Right lobe of liver (tissue), 4 donors: Measurements from ENCODE around the gene MCC.

ENCODE experiments used
- POLR2A ChIP-seq: fragments of 450-650 bp; IDR thresholded peaks from one replicate; pipeline ENCODE4 v1.6.1; 2017; ENCODE audit warnings: antibody characterized with exemption, mild to moderate bottlenecking
- TF ChIP-seq, protein P1 (sequence below), 4 donors: fragments of 200-600 bp in 3 of 4; fragments of 450-650 bp in 1 of 4; IDR thresholded peaks; one replicate each; pipeline versions ENCODE4 v1.5.1 to v1.8.0; 2016 to 2022; ENCODE audit warnings: antibody characterized with exemption in 4 of 4, mild to moderate bottlenecking in 2 of 4
- donor health status: DM: no; HTN: no; CAD: no.
- donor health status: DM: no; HTN: no; CAD: no.
- donor health status: DM: no; HTN: yes; CAD: no.

DNA sequence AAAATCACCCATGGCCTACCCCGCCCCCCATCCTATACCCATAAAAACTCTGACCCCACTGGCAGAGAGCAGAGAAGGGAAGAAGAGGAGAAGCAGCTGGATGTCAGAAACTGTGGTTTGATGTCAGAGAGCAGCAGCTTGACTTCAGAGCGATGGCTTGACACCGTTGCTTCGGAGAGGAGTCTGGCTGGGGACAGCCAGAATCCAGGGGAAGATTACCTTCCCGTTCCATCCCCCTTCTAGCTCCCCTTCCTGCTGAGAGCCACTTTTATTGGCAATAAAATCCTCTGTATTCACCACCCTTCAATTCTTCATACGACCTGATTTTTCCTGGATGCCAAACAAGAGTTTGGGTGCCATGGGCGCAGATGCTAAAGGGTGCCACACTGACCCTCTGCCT, 373.7 kb downstream of the MCC start:
- TF ChIP-seq, protein P1, sequence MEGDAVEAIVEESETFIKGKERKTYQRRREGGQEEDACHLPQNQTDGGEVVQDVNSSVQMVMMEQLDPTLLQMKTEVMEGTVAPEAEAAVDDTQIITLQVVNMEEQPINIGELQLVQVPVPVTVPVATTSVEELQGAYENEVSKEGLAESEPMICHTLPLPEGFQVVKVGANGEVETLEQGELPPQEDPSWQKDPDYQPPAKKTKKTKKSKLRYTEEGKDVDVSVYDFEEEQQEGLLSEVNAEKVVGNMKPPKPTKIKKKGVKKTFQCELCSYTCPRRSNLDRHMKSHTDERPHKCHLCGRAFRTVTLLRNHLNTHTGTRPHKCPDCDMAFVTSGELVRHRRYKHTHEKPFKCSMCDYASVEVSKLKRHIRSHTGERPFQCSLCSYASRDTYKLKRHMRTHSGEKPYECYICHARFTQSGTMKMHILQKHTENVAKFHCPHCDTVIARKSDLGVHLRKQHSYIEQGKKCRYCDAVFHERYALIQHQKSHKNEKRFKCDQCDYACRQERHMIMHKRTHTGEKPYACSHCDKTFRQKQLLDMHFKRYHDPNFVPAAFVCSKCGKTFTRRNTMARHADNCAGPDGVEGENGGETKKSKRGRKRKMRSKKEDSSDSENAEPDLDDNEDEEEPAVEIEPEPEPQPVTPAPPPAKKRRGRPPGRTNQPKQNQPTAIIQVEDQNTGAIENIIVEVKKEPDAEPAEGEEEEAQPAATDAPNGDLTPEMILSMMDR (IDR thresholded peaks at IDR 0.05): no peak
- TF ChIP-seq POLR2A: no peak
